Tibial nerve (tissue), 4 donors: ENCODE measurements around the gene ARMH3. TPM values are rescaled to one million over a fixed set of nuclear protein-coding genes. Genes with fewer than 3 reads are reported as not detected.

Experiments used
- DNase-seq, 2 donors: peaks; one replicate each; pipeline ENCODE4 v3.0.0-alpha.2; 2019; ENCODE audit warnings: low spot score in 2 of 2
- H3K27ac ChIP-seq, 4 donors: fragments of 200-600 bp; sonication (generic) in 3 of 4; one replicate each; pipeline ENCODE4 v1.5.1; 2017 to 2019; ENCODE audit warnings: mild to moderate bottlenecking in 1 of 4
- H3K27me3 ChIP-seq, 2 donors: fragments of 200-600 bp; sonication (generic) in 1 of 2; one replicate each; pipeline versions ENCODE4 v1.5.1 to v1.6.0; 2017 to 2019
- H3K36me3 ChIP-seq, 3 donors: fragments of 200-600 bp; sonication (generic); one replicate each; pipeline ENCODE4 v1.5.1; 2018 to 2019
- H3K4me1 ChIP-seq, 4 donors: fragments of 200-600 bp; sonication (generic) in 3 of 4; one replicate each; pipeline ENCODE4 v1.5.1; 2017 to 2019
- H3K4me3 ChIP-seq, 4 donors: fragments of 200-600 bp; sonication (generic) in 3 of 4; one replicate each; pipeline ENCODE4 v1.5.1; 2017 to 2019; ENCODE audit warnings: mild to moderate bottlenecking in 1 of 4, moderate library complexity in 1 of 4
- H3K9me3 ChIP-seq, 4 donors: fragments of 200-600 bp; sonication (generic) in 3 of 4; one replicate each; pipeline ENCODE4 v1.5.1; 2017 to 2019
- CTCF ChIP-seq, 5 experiments: fragments of 200-600 bp in 3 of 5; fragments of 450-650 bp in 2 of 5; sonication (generic) in 3 of 5; IDR thresholded peaks; one replicate each; pipeline ENCODE4 v1.5.1; 2016 to 2019; ENCODE audit warnings: antibody characterized with exemption in 5 of 5, mild to moderate bottlenecking in 3 of 5, moderate library complexity in 2 of 5
- EP300 ChIP-seq, 2 donors: sonication (generic); formaldehyde crosslinking; IDR thresholded peaks; one replicate each; pipeline ENCODE4 v1.6.1; 2017; ENCODE audit warnings: antibody characterized with exemption in 2 of 2, mild to moderate bottlenecking in 1 of 2
- POLR2A ChIP-seq, 2 donors: fragments of 450-650 bp; IDR thresholded peaks; one replicate each; pipeline ENCODE4 v1.6.1; 2017; ENCODE audit warnings: antibody characterized with exemption in 2 of 2, mild to moderate bottlenecking in 2 of 2, moderate library complexity in 2 of 2
- WGBS, 2 donors: methylation state at CpG; one replicate each; pipeline ENCODE4 v1.1.5; 2018; 5-methylcytosine and 5-hydroxymethylcytosine counted together
- total RNA-seq, 4 donors: library from RNA; depleted of rRNA; stranded (reverse); fragments of >200 nt; gene quantifications; one replicate each; pipeline ENCODE4 v1.1.0, GENCODE V29; 2016

Gene ARMH3
- total RNA-seq, 4 donors from 2014 or later, result 16.9 to 19.5 (median 18.5) TPM

DNA sequence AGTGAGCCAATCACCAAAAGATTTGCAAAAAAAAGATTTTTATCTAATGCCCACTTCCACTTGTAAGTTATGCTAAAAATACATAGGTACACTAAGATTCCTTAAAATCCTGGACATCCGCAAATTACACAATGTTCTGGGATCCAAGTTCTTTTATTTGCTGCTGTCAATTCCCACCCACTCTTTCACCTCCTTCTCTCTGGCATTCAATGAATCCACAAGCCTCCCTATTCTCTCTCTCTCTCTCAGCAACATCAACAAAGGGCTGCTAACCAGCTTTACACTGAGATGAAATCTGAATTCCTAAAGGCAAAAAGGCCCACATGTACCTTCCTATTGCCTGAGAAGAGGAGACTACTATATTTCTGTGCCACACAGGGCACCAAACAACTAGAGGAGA lies 99.9 kb downstream of the ARMH3 start:
- no peak overlapping the region for H3K4me3 ChIP-seq
- peaks cover 0 to 77% (median 5%) of the 10 kb centered on the region in 3 donors for H3K36me3 ChIP-seq
- H3K4me1 ChIP-seq, result no peaks in the 10 kb centered on the region
- TF ChIP-seq EP300 (IDR thresholded peaks at IDR 0.05), result no peak
- no peak for TF ChIP-seq POLR2A (IDR thresholded peaks at IDR 0.05)
- no peak for TF ChIP-seq CTCF (IDR thresholded peaks at IDR 0.05)
- WGBS, 2 donors, result 64 to 83% methylated on average over 1 of the region's 1 CpG
- H3K9me3 ChIP-seq, result peaks cover 0 to 8% (median 0%) of the 10 kb centered on the region in 4 donors
- no peak overlapping the region for H3K27ac ChIP-seq
- H3K27me3 ChIP-seq, result no peaks in the 10 kb centered on the region
- DNase-seq, result no peak

DNA sequence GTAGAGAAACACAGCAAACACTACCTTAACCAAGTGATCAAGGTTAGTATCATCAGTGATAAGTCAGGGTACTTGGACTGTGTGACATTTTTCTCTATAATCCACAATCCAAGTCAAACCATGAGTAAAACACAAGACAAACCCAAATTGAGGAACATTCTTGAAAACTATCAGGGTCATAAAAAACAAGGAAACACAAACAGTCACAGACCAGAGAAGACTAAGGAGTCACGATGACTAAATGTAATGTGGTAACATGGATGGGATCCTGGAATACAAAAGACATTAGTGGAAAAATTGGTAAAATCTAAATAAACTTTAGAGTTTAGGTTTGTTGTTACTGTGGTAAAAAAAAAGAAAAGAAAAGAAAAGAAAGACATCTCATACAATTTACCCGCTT lies 103.8 kb downstream of the ARMH3 start:
- TF ChIP-seq POLR2A (IDR thresholded peaks at IDR 0.05) (no peak), EP300 (IDR thresholded peaks at IDR 0.05) (no peak), CTCF (IDR thresholded peaks at IDR 0.05) (no peak)
- DNase-seq, result no peak
- 89 to 93% methylated on average over 2 of the region's 2 CpGs for WGBS, 2 donors
- H3K9me3 ChIP-seq, result peaks cover 0 to 31% (median 3%) of the 10 kb centered on the region in 4 donors
- peaks cover 0 to 86% (median 6%) of the 10 kb centered on the region in 3 donors for H3K36me3 ChIP-seq
- H3K27me3 ChIP-seq, result no peaks in the 10 kb centered on the region
- H3K4me1 ChIP-seq, result peaks cover 0 to 5% (median 0%) of the 10 kb centered on the region in 4 donors
- H3K4me3 ChIP-seq, result no peak overlapping the region
- H3K27ac ChIP-seq, result no peak overlapping the region

DNA sequence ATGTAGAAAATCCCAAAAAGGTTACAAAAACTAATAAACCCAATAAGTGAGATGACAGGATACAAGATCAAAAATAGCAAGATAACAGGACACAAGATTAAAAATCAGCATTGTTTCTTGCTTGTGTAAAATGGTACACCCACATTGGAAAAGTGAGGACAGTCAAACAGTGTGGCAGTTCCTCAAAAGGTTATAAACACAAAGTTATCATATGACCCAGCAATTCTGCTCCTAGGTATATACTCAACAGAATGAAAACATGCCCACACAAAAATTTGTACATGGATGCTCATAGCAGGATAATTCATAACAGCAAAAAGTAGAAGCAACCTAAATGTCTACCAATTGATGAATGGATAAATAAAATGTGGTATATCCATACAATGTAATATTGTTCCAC lies 105.8 kb downstream of the ARMH3 start:
- Histone ChIP-seq H3K36me3 (peaks cover 0 to 80% (median 6%) of the 10 kb centered on the region in 3 donors), H3K27me3 (no peaks in the 10 kb centered on the region), H3K4me3 (no peak overlapping the region), H3K27ac (no peak overlapping the region), H3K9me3 (peaks cover 0 to 31% (median 3%) of the 10 kb centered on the region in 4 donors), H3K4me1 (peaks cover 0 to 5% (median 0%) of the 10 kb centered on the region in 4 donors)
- no peak for DNase-seq
- TF ChIP-seq CTCF (IDR thresholded peaks at IDR 0.05), result no peak
- TF ChIP-seq EP300 (IDR thresholded peaks at IDR 0.05), result no peak
- TF ChIP-seq POLR2A (IDR thresholded peaks at IDR 0.05), result no peak

DNA sequence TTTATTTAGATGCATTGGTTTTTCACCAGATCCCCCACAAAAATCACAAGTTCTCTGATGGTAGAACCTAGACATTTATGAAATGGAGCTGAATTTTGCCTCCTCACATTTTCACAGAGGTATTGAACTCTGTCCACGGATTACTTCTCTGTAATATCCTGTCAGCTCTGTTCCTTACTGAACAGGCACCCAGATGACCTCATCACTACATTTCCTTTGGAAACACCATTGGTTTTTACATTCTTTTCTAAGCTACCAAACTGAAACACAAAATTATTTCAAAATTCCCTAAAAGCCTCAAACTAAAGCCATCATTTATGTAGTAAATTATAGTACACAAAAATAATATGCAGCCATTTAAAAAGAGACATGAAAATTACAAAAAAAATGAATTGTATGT lies 114.1 kb downstream of the ARMH3 start:
- no peaks in the 10 kb centered on the region for H3K27me3 ChIP-seq
- no peak for TF ChIP-seq CTCF (IDR thresholded peaks at IDR 0.05)
- TF ChIP-seq EP300 (IDR thresholded peaks at IDR 0.05), result no peak
- TF ChIP-seq POLR2A (IDR thresholded peaks at IDR 0.05), result no peak
- H3K27ac ChIP-seq, result no peak overlapping the region
- 44 to 50% methylated on average over 1 of the region's 1 CpG for WGBS, 2 donors
- no peak overlapping the region for H3K4me3 ChIP-seq
- H3K9me3 ChIP-seq, result no peaks in the 10 kb centered on the region
- H3K36me3 ChIP-seq, result peaks cover 0 to 12% (median 0%) of the 10 kb centered on the region in 3 donors
- peaks cover 0 to 26% (median 3%) of the 10 kb centered on the region in 4 donors for H3K4me1 ChIP-seq
- no peak for DNase-seq

DNA sequence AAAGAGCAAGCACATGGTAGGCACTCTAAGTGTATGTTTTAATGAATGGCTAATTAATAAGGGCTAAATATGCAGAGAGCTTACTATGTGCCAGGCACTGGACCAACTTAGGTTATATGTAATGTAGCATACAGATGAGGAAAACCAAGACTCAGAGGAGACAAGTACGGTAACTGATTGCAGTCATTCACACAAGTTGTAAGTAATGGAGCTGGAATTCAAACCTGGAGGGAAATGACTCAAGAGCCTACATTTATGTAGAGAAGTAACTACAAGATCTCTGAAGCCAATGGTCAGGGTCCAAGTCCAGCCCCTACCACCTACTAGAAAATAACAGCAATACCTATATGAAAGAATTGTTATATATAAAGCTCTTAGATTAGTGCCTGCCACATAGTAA lies 115.1 kb downstream of the ARMH3 start:
- 91 to 93% methylated on average over 1 of the region's 1 CpG for WGBS, 2 donors
- peaks cover 0 to 4% (median 0%) of the 10 kb centered on the region in 3 donors for H3K36me3 ChIP-seq
- no peaks in the 10 kb centered on the region for H3K27me3 ChIP-seq
- H3K27ac ChIP-seq, result no peak overlapping the region
- peaks cover 0 to 26% (median 3%) of the 10 kb centered on the region in 4 donors for H3K4me1 ChIP-seq
- no peak for TF ChIP-seq POLR2A (IDR thresholded peaks at IDR 0.05)
- no peak for TF ChIP-seq CTCF (IDR thresholded peaks at IDR 0.05)
- no peak for TF ChIP-seq EP300 (IDR thresholded peaks at IDR 0.05)
- no peaks in the 10 kb centered on the region for H3K9me3 ChIP-seq
- no peak for DNase-seq
- no peak overlapping the region for H3K4me3 ChIP-seq
